Subcutaneous adipose tissue (tissue), 4 donors: ENCODE measurements around the gene SNTG2. TPM values are rescaled to one million over a fixed set of nuclear protein-coding genes. Genes with fewer than 3 reads are reported as not detected.

Experiments
- CTCF ChIP-seq: fragments of 450-650 bp; IDR thresholded peaks from one replicate; pipeline ENCODE4 v1.5.1; 2016; ENCODE audit warnings: low read depth, mild to moderate bottlenecking, control low read depth, antibody characterized with exemption, moderate library complexity
- total RNA-seq, 4 donors: library from RNA; depleted of rRNA; stranded (reverse); fragments of >200 nt; gene quantifications; one replicate each; pipeline ENCODE4 v1.1.0, GENCODE V29; 2016

SNTG2 gene
- total RNA-seq, 4 donors from 2014 or later, result 4.2 to 17.4 (median 11.3) TPM

- TF ChIP-seq CTCF, result no peak
Observed at GRCh38 chr2:1360557-1361250, 410.1 kb downstream of the SNTG2 start.

- no peak for TF ChIP-seq CTCF
Observed at GRCh38 chr2:1363367-1363766, 412.7 kb downstream of the SNTG2 start.

GRCh38 chr2:1366546-1367134 is 416.0 kb downstream of the SNTG2 start:
- no peak for TF ChIP-seq CTCF

- no peak for TF ChIP-seq CTCF
Observed at GRCh38 chr2:1367601-1368000, 417.0 kb downstream of the SNTG2 start.

- TF ChIP-seq CTCF, result no peak
Observed at GRCh38 chr2:1369905-1370304, 419.3 kb downstream of the SNTG2 start.

- no peak for TF ChIP-seq CTCF
Observed at GRCh38 chr2:1370461-1370860, 419.8 kb downstream of the SNTG2 start.

- no peak for TF ChIP-seq CTCF
Observed at GRCh38 chr2:1371082-1371481, 420.4 kb downstream of the SNTG2 start.
